CD4-positive, alpha-beta T cell treated with Interleukin-2 at 100 ng/mL for 4 hours (primary cell): ENCODE results near the gene CD19.
"Not testable (repeated sequence)": the region's sequence is repeated elsewhere in the genome, so short reads cannot be mapped to it uniquely, and the experiment has no call there.

Source experiments
- DNase-seq: peaks from one replicate; pipeline ENCODE4 v3.0.0-alpha.2; 2020; ENCODE audit warnings: low spot score

CD19 gene

DNA sequence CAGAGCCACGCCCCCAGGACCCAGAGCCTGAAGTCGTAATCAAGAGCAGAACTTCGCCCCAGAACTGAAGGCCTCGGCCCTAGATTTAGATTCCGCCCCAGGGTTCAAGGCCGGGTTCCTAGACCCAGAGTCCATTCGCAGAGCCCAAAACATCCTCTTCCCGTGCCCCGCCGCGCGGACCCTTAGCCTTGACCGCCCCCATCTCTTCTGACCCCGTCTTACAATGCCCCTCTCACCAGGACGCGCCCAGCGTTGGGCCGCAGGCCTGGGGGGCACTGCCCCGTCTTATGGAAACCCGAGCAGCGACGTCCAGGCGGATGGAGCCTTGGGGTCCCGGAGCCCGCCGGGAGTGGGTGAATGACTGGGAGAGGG is 5.0 kb downstream of the CD19 start:
- DNase-seq, result no peak

- DNase-seq, result no peak
Observed at GRCh38 chr16:28937222-28937876, 5.6 kb downstream of the CD19 start.

DNA sequence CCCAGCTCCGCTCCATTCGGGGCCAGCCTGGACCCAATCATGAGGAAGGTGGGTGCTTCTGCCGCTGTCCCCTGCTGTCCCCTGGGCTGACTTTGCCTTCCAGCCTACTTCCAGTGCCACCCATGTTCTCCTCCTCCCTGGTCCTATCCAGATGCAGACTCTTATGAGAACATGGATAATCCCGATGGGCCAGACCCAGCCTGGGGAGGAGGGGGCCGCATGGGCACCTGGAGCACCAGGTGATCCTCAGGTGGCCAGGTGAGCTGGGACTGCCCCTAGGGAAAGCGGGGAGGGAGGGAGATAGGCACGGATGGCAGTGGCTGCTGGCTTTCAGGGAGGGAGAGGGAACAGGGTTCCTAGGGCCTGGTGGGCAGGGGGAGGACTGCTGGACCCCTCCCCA is 7.0 kb downstream of the CD19 start:
- DNase-seq, result no peak

- DNase-seq, result not testable (repeated sequence)
Observed at GRCh38 chr16:28939825-28940224, 8.1 kb downstream of the CD19 start.

DNA sequence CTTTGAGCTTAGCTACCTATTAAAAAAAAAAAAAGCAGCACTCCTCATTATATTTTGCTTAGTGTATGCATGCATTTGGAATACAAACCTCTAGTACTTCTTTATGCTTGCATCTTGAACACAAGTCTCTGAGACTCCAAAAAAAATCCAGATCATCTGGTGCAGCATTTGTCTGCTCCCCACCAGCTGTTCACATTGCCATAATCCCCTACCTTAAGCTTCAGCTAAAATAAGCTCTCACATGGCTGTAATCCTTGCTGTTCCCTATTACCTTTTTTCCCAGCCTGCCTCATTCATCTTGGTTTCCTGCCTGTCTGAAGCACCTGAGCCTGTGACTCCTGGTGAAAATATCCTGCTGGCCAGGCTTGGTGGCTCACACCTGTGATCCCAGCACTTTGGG is 11.5 kb downstream of the CD19 start:
- no peak for DNase-seq

GRCh38 chr16:28946681-28947080 is 14.9 kb downstream of the CD19 start:
- DNase-seq, result no peak

DNA sequence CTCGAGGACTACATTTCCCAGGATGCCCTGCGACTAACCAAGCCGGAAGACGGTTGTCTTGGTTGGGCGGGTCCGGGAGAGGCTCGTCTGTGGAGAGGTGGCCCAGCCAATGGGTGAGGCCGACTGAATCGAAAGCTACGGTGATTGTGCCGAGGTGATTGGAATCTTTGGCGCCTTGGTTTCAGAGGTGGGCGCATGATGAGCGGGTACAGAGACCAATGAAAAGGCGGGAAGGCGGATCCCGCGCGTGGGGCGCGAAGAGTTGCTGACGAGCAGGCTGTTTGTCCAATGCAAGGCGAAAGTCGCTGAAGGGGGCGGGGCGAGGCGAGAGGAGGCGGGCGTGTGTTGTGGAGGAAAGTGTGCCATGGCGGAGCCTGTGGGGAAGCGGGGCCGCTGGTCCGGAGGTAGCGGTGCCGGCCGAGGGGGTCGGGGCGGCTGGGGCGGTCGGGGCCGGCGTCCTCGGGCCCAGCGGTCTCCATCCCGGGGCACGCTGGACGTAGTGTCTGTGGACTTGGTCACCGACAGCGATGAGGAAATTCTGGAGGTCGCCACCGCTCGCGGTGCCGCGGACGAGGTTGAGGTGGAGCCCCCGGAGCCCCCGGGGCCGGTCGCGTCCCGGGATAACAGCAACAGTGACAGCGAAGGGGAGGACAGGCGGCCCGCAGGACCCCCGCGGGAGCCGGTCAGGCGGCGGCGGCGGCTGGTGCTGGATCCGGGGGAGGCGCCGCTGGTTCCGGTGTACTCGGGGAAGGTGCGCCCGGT is 19.1 kb downstream of the CD19 start, which contains the start of gene NFATC2IP:
Gene NFATC2IP, plus strand, starts transcription at position 290 of the 762 bp plus-strand sequence. Its CDS starts 75 bp downstream, at position 365.
- peak; percentile 100 for DNase-seq

- DNase-seq, result peak; percentile 6
Observed at GRCh38 chr16:28951410-28951943, 19.7 kb downstream of the CD19 start.

GRCh38 chr16:28958216-28958615 is 26.4 kb downstream of the CD19 start:
- no peak for DNase-seq

GRCh38 chr16:28958836-28959235 is 27.1 kb downstream of the CD19 start:
- no peak for DNase-seq

GRCh38 chr16:28964072-28964471 is 32.3 kb downstream of the CD19 start:
- no peak for DNase-seq

- no peak for DNase-seq
Observed at GRCh38 chr16:28964496-28964895, 32.7 kb downstream of the CD19 start.

- DNase-seq, result no peak
Observed at GRCh38 chr16:28967156-28967555, 35.4 kb downstream of the CD19 start.

DNA sequence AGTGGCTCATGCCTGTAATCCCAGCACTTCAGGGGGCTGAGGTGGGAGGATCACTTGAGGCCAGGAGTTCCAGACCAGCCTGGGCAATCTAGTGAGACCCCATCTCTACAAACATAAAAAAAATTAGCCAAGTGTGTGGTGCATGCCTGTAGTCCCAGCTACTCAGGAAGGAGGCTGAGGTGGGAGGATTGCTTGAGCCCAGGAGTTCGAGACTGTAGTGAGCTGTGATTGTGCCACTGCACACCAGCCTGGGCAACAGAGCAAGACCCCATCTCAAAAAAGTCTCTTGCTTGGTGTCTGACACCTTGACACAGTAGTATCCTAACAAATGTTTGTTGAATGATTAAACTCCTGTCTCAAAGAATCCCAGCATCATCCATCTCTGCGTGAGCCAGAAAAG is 37.9 kb downstream of the CD19 start:
- DNase-seq, result not testable (repeated sequence)

DNA sequence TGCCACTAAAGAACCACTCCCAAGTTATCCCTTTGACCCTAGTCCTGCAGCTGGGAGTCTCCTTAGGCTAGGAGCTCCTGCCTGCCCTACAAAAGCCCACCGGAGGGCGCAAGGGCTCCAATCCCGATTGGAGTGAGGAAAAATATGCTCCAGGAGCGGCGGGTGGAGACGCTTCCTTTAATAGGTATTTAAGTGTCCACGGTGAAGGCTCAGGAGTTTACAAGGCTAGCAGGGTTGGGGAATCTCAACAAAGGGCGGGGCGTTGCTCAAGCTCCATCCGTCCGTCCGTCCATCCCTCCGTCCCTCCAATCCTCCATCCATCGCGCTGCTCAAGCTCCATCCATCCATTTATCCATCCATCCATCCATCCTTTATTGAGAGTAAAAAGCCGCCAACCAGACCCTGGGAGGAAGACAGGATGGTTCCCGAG is 42.3 kb downstream of the CD19 start:
- DNase-seq, result peak; percentile 30

GRCh38 chr16:28974437-28975157 is 42.8 kb downstream of the CD19 start, which contains the start of gene SPNS1:
Gene SPNS1, plus strand, starts transcription at chr16:28974778. Its CDS starts 374 bp downstream, at chr16:28975152.
- peak; percentile 92 for DNase-seq

- no peak for DNase-seq
Observed at GRCh38 chr16:28975158-28975599, 43.4 kb downstream of the CD19 start.

GRCh38 chr16:28977703-28978662 is 46.2 kb downstream of the CD19 start:
- DNase-seq, result peak; percentile 45

DNA sequence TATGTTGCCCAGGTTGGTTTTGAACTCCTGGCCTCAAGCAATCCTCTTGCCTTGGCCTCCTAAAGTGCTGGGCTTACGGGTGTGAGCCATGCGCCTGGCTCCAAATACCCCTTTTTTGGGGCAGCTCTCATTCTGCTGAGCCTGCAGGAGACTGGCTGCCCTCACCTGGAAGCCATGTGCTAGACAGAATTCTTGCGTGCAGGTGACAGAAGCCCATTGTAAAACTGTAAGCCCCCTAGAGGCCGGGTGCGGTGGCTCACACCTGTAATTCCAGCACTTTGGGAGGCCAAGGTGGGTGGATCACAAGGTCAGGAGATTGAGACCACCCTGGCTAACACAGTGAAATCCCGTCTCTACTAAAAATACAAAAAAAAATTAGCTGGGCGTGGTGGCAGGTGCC is 48.6 kb downstream of the CD19 start:
- DNase-seq, result not testable (repeated sequence)

DNA sequence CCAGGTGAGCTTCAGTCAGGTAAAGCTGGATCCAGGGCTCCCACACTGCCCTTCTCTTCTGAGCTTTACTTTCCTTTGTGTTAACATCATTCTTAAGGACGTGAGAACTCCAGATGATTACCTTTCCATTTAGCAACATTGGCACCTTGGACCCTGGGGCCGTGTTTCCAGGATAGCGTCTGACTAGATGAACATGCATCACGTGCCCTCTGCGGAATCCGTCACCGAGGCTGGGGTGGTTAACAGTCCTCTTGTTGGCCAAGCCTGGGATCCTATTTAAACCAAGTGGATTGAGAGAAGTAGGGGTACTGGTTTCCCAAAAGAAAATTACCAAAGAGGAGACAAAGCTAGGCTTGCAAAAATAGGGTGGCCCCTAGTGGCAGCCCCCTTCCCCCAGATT is 49.2 kb downstream of the CD19 start:
- no peak for DNase-seq

DNA sequence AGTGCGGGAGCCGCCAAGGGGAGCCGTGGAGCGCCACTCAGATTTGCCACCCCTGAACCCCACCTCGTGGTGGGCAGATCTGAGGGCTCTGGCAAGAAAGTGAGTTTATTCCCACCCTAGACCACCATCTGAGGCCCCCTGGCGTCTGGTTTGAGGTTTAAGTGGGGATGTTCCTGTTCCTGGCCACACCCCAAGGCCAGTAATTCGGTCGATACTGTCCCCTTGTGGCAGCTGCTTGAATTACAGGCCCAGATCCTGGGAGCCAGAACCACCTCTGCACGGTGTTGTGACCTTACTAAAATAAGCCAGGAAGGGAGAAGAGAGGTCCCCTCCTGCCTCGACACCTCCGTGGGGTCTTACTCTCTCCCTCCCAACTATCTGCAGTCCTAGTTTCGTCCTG is 49.7 kb downstream of the CD19 start:
- no peak for DNase-seq
